Measurements from ENCODE around the gene PFDN2. TPM values are rescaled to one million over a fixed set of nuclear protein-coding genes. Genes with fewer than 3 reads are reported as not detected.

The PFDN2 gene
- total RNA-seq, 1 experiment from 2014 or later: 129 TPM

DNA sequence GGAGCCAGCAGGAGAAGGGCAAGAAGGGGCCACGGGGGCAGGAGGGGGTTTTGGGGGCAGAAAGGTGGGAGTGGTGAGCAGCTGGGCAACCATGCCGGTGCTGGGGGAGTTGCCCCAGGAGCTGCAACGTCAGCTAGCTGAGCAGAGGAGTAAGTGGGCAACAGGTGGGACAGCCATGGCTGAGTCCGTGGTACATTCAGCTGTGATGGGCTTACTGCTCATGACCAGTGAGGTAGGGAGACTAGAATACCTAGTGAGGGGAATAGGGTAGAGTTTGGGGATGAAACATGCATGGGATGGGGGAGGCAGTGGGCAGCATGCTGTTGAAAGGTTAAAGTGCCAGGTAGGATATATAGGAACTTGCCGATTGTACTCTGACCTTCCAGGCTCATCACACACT is 43.8 kb upstream of the PFDN2 start:
- Mint-ChIP-seq H3K36me3 (ENCODE audit: insufficient read depth, unreplicated experiment) (peaks cover 80% of the 10 kb centered on the region), H3K27me3 (ENCODE audit: unreplicated experiment) (no peaks in the 10 kb centered on the region), H3K27ac (ENCODE audit: unreplicated experiment) (no peak overlapping the region), H3K4me3 (ENCODE audit: low read depth, unreplicated experiment) (peak overlapping the region; percentile 94), H3K4me1 (ENCODE audit: low read depth, unreplicated experiment) (peaks cover 37% of the 10 kb centered on the region), H3K9me3 (ENCODE audit: low read depth, unreplicated experiment) (no peaks in the 10 kb centered on the region)
- TF ChIP-seq, protein P1, sequence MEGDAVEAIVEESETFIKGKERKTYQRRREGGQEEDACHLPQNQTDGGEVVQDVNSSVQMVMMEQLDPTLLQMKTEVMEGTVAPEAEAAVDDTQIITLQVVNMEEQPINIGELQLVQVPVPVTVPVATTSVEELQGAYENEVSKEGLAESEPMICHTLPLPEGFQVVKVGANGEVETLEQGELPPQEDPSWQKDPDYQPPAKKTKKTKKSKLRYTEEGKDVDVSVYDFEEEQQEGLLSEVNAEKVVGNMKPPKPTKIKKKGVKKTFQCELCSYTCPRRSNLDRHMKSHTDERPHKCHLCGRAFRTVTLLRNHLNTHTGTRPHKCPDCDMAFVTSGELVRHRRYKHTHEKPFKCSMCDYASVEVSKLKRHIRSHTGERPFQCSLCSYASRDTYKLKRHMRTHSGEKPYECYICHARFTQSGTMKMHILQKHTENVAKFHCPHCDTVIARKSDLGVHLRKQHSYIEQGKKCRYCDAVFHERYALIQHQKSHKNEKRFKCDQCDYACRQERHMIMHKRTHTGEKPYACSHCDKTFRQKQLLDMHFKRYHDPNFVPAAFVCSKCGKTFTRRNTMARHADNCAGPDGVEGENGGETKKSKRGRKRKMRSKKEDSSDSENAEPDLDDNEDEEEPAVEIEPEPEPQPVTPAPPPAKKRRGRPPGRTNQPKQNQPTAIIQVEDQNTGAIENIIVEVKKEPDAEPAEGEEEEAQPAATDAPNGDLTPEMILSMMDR (IDR thresholded peaks at IDR 0.05; ENCODE audit: unreplicated experiment): no peak
- CTCF ChIA-PET: interaction anchor here (0.6 kb wide), 1 partner anchor 11 kb away, joined by 4 read pairs; no protein-coding TSS in a partner anchor
- no TSS peak for BruUV-seq (replicated peaks)
- intact Hi-C loops (cut with micrococcal nuclease; ENCODE audit: unreplicated experiment): no loop called here
- DNase-seq: no peak

- no TSS peak for BruUV-seq (replicated peaks)
- Mint-ChIP-seq H3K36me3 (ENCODE audit: insufficient read depth, unreplicated experiment) (peaks cover 74% of the 10 kb centered on the region), H3K4me1 (ENCODE audit: low read depth, unreplicated experiment) (peaks cover 40% of the 10 kb centered on the region), H3K4me3 (ENCODE audit: low read depth, unreplicated experiment) (peak overlapping the region; percentile 94), H3K27ac (ENCODE audit: unreplicated experiment) (no peak overlapping the region), H3K9me3 (ENCODE audit: low read depth, unreplicated experiment) (no peaks in the 10 kb centered on the region), H3K27me3 (ENCODE audit: unreplicated experiment) (no peaks in the 10 kb centered on the region)
- intact Hi-C loops (cut with micrococcal nuclease; ENCODE audit: unreplicated experiment): no loop called here
- DNase-seq: no peak
- CTCF ChIA-PET: no interaction called here
- TF ChIP-seq, protein P1 (IDR thresholded peaks at IDR 0.05; ENCODE audit: unreplicated experiment): no peak
Measured at GRCh38 chr1:161160671-161161145, 42.9 kb upstream of the PFDN2 start.

DNA sequence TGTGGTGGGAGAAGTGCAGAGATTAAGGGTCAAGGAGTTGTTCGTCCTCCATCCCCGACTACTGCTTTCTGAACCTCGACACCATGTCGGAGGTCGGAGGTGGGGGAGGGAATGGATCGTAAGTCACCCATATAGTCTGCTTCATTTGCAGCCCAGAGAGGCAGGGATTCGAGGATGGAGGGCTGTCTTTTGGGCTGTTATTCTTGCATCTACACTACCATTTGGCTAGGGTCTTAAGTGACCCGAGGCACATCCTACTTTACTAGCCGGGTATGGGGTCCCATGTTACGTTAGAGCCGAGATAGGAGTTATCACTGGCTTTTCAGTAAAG is 42.0 kb upstream of the PFDN2 start:
- H3K9me3 Mint-ChIP-seq (ENCODE audit: low read depth, unreplicated experiment): no peaks in the 10 kb centered on the region
- peak overlapping the region; percentile 94 for H3K4me3 Mint-ChIP-seq (ENCODE audit: low read depth, unreplicated experiment)
- H3K27ac Mint-ChIP-seq (ENCODE audit: unreplicated experiment): peak overlapping the region; percentile 78
- TF ChIP-seq, protein P1 (IDR thresholded peaks at IDR 0.05; ENCODE audit: unreplicated experiment): no peak
- H3K27me3 Mint-ChIP-seq (ENCODE audit: unreplicated experiment): no peaks in the 10 kb centered on the region
- H3K4me1 Mint-ChIP-seq (ENCODE audit: low read depth, unreplicated experiment): peaks cover 48% of the 10 kb centered on the region
- H3K36me3 Mint-ChIP-seq (ENCODE audit: insufficient read depth, unreplicated experiment): peaks cover 66% of the 10 kb centered on the region
- CTCF ChIA-PET: interaction anchor here (1.1 kb wide), 1 partner anchor 19 kb away, joined by 3 read pairs; no protein-coding TSS in a partner anchor
- intact Hi-C loops (cut with micrococcal nuclease; ENCODE audit: unreplicated experiment): no loop called here
- no peak for DNase-seq
- no TSS peak for BruUV-seq (replicated peaks)

- Mint-ChIP-seq H3K27me3 (ENCODE audit: unreplicated experiment) (no peaks in the 10 kb centered on the region), H3K27ac (ENCODE audit: unreplicated experiment) (peak within 1 kb of the TSS; percentile 78)
Measured at GRCh38 chr1:161159087-161159912, 41.5 kb upstream of the PFDN2 start, which contains the start of gene USP21. Gene USP21 (plus strand): TSS chr1:161159500. CDS start chr1:161160641, 1,141 bp downstream.

More at GRCh38 chr1:161159087-161159912, 41.5 kb upstream of the PFDN2 start, which contains the start of gene USP21:
- CTCF ChIA-PET: interaction anchor here (1.1 kb wide), 1 partner anchor 18 kb away, joined by 3 read pairs; no protein-coding TSS in a partner anchor
- Mint-ChIP-seq H3K4me3 (ENCODE audit: low read depth, unreplicated experiment) (peak within 1 kb of the TSS; percentile 94), H3K9me3 (ENCODE audit: low read depth, unreplicated experiment) (no peaks in the 10 kb centered on the region), H3K4me1 (ENCODE audit: low read depth, unreplicated experiment) (peaks cover 52% of the 10 kb centered on the region), H3K36me3 (ENCODE audit: insufficient read depth, unreplicated experiment) (peaks cover 66% of the 10 kb centered on the region)
- TF ChIP-seq, protein P1 (IDR thresholded peaks at IDR 0.05; ENCODE audit: unreplicated experiment): peak; percentile 40
- BruUV-seq (replicated peaks): TSS peak; percentile 2
- intact Hi-C loops (cut with micrococcal nuclease; ENCODE audit: unreplicated experiment): no loop called here
- peak; percentile 96 for DNase-seq

Measured in Calu3 (cell line).